SIG-M5 (cell line): ENCODE results near the gene TRIM26.

Experiments used
- DNase-seq: peaks from one replicate; lab custom pipeline; 2025; lab: John Stamatoyannopoulos, UW

Gene TRIM26

GRCh38 chr6:30207619-30208295 is 5.4 kb downstream of the TRIM26 start:
- no peak for DNase-seq

- no peak for DNase-seq
Measured at GRCh38 chr6:30206799-30207618, 6.2 kb downstream of the TRIM26 start.

- DNase-seq, result no peak
Measured at GRCh38 chr6:30206152-30206551, 7.1 kb downstream of the TRIM26 start.

- no peak for DNase-seq
Measured at GRCh38 chr6:30204116-30204515, 9.1 kb downstream of the TRIM26 start.

- no peak for DNase-seq
Measured at GRCh38 chr6:30202366-30202765, 10.8 kb downstream of the TRIM26 start.

- DNase-seq, result peak; percentile 72
Measured at GRCh38 chr6:30200551-30201281, 12.5 kb downstream of the TRIM26 start.

- no peak for DNase-seq
Measured at GRCh38 chr6:30198166-30199084, 14.8 kb downstream of the TRIM26 start.

- DNase-seq, result no peak
Measured at GRCh38 chr6:30196376-30196775, 16.8 kb downstream of the TRIM26 start.

GRCh38 chr6:30195951-30196350 is 17.3 kb downstream of the TRIM26 start:
- DNase-seq, result no peak

GRCh38 chr6:30194797-30195690 is 18.2 kb downstream of the TRIM26 start:
- no peak for DNase-seq

- DNase-seq, result no peak
Measured at GRCh38 chr6:30192076-30192475, 21.1 kb downstream of the TRIM26 start.

- no peak for DNase-seq
Measured at GRCh38 chr6:30188541-30188940, 24.7 kb downstream of the TRIM26 start.

GRCh38 chr6:30185846-30186484 is 27.2 kb downstream of the TRIM26 start:
- DNase-seq, result no peak

GRCh38 chr6:30184417-30185031 is 28.7 kb downstream of the TRIM26 start:
- DNase-seq, result no peak

GRCh38 chr6:30180145-30180544 is 33.1 kb downstream of the TRIM26 start:
- DNase-seq, result no peak

- no peak for DNase-seq
Measured at GRCh38 chr6:30178837-30179236, 34.4 kb downstream of the TRIM26 start.

- no peak for DNase-seq
Measured at GRCh38 chr6:30175765-30176164, 37.4 kb downstream of the TRIM26 start.

- no peak for DNase-seq
Measured at GRCh38 chr6:30172681-30173080, 40.5 kb downstream of the TRIM26 start.

- no peak for DNase-seq
Measured at GRCh38 chr6:30171677-30172471, 41.3 kb downstream of the TRIM26 start.
